Stimulated activated CD8-positive, alpha-beta memory T cell treated with anti-CD3 and anti-CD28 coated beads, Interleukin-4, amount 100 ng/mL, for 1 hour (primary cell): ENCODE data around the gene ENTPD6.
"Not testable (repeated sequence)": the region's sequence is repeated elsewhere in the genome, so short reads cannot be mapped to it uniquely, and the experiment has no call there.

Experiments
- DNase-seq, 2 donors: peaks; one replicate each; pipeline ENCODE4 v3.0.0-alpha.2; 2020; ENCODE audit warnings: low read depth in 2 of 2, low spot score in 1 of 2

The ENTPD6 gene

GRCh38 chr20:25254986-25255680 is 59.6 kb downstream of the ENTPD6 start:
- DNase-seq, result no peak

DNA sequence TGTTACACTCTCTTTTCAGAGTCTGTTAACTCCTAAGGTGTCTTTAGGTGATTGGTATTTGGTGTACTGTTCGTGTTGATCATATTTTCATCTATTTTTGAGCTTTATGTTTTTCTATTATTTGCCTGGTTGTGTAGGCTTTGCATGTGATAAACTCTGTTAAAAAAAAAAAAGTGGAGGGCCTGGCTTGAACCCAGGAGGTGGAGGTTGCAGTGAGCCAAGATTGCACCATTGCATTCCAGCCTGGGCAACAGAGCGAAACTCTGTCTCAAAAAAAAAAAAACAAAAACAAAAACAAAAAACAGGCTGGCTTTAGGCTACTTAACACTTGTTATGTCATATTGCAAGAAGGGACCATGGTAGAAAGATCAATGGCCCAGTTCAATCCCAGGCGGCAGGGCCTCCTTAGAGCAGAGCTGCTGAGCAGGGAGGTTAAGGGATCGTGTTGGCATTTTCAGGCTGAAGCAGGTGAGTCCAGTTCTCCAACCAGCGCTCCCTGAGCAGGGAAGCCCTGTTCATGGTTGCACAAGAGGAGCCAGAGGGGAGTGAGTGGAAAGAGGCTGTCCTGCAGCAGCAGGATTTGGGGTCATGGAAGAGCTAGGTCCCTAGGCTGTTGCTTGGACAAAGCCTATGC is 60.8 kb downstream of the ENTPD6 start:
- no peak for DNase-seq

DNA sequence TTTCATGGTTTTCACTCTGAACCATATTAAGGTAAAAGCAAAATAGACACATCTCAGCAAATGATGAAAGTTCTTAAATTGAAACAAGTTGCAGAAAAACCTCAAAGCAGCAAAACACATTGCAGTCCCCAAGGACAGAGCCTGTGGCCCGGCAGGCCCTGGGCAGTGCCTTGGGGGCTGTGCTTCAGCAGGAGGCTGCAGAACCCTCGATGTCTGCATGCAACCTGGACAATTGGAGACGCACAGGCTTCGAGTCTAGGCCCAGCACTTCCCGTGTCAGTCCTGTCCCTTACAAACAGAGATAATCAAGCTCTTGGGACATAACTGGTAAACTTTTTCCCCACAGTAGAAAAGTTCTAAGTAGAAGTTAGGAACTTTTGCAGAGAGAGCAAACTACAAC is 61.6 kb downstream of the ENTPD6 start:
- no peak for DNase-seq

DNA sequence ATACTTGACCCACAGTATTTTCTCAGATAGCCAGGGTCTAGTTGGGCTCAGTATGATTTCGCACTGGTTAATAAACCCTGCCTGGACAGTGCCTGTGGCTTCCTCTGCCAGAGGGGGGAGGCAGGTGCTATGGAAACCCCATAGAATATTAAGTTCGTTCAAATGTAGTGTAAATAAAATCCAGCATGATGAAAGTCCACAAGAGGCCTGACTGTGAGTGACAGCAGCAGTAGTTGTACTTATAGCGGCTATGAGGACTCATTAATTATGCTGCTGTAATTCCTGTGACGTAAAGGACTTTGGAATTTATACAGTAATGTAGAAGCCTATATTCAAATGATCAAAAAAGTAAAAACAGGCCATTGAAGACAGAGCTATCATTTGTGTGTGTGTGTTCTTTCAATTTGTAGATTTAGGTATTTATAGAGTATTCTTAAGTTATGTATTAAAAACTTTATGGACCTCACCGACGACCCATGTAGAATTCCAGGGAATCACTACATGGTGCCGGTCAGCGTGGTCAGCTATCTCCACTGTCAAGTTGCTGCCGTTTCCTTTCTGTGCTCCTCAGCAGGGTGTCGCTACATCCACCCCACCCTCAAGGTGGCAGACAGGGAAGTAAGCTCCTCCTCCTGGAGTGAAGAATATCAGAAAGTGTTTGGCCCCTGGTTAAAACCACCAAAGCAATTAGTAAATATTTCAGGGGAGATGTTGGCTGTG is 62.4 kb downstream of the ENTPD6 start:
- no peak for DNase-seq

DNA sequence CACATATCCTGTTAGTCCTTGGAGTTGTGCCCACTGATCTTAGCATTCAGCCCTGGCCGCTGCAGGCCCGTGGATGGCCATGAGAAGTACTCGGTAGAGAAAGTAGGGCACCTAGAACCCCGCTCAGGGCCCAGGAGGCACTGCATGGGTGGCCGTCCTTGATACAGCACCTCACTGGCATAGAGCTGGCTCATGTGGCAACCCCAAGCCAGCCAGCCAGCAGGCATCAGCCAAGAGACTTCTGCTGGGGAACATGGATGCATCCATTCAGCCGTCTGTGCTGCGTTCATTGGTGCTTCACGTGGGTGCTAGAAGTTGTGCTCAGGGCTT is 62.9 kb downstream of the ENTPD6 start:
- no peak for DNase-seq

DNA sequence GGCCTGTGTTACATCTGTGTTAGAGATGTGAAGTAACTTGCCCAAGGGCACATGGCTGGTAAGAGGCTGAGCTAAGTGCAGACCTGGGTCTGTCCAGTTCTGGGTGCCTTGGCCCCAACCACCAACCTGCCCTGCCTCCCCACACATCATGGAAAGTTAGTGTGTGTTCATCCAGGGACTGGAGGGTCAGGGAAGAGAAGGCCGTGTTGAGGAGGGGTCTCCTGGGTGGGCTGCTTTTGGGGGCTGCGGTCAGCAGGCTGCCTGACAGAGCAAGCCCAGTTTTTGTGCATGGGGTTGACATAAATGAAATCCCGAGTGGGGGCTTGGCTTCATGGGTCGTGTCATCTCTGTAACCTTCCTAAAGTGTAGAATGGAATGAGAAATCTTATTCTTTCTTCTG is 63.3 kb downstream of the ENTPD6 start:
- no peak for DNase-seq

GRCh38 chr20:25259358-25259757 is 63.8 kb downstream of the ENTPD6 start:
- DNase-seq, result no peak

DNA sequence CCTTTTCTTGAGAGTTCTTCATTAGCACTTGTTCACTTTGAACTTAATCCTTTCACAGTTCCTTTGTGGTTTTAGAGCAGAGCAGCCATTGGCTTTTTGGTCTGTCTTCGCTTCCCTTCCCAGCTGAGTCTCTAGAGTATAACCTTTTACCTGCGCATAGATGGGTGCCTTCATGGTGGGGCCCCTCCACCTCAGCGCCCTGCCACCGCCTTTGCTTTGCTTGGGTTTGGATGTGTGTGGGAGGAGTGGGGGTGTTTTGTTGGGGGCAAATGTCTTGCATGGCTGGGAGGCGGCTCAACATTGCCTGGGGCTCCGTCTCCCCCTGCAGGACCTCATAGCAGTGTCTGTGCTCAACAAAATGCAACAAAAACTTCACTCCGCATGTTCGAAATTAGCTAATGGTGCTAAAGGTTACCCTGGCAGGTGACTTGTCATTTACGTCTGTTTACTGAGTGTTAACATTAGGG is 64.3 kb downstream of the ENTPD6 start:
- no peak for DNase-seq

GRCh38 chr20:25260770-25261437 is 65.4 kb downstream of the ENTPD6 start:
- not testable (repeated sequence) for DNase-seq

GRCh38 chr20:25269057-25269832 is 73.7 kb downstream of the ENTPD6 start:
- DNase-seq, result no peak

DNA sequence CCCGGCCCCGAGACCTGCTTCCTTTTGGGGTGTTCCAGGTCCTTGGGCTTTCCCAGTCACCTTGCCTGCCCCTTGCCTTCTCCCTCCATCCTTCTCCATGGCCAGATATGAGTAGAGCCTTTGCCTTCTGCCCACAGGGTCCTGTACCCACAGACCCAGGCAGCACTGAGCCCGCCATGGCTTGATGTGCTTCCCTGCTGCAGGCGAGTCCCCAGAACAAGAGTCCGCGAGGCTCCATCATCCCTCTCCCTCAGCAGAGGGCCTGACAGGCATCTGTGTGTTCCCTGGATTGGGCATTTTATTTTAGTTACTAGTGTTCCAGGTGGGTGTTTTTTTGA is 74.3 kb downstream of the ENTPD6 start:
- DNase-seq, result no peak

DNA sequence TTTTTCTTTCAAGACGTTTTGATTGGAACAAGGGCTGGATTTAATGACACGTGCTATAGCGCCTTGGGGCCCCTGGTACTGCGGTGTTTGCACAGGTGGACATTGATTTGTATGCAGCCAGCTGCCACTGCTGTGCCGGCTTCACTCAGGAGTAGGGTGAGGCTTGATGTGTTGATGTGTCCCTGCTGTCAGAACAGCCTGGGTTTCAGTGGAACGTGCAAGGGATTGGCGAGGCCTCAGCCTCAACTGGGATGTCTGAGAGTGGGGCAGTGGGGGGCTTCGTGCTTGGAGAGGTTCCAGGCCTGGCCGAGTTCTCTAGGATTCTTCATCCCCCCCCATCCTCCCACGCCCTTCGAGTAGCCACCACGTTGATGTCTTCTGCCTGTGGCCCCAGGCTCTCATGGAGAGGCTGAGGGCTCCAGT is 75.3 kb downstream of the ENTPD6 start:
- DNase-seq, result no peak

DNA sequence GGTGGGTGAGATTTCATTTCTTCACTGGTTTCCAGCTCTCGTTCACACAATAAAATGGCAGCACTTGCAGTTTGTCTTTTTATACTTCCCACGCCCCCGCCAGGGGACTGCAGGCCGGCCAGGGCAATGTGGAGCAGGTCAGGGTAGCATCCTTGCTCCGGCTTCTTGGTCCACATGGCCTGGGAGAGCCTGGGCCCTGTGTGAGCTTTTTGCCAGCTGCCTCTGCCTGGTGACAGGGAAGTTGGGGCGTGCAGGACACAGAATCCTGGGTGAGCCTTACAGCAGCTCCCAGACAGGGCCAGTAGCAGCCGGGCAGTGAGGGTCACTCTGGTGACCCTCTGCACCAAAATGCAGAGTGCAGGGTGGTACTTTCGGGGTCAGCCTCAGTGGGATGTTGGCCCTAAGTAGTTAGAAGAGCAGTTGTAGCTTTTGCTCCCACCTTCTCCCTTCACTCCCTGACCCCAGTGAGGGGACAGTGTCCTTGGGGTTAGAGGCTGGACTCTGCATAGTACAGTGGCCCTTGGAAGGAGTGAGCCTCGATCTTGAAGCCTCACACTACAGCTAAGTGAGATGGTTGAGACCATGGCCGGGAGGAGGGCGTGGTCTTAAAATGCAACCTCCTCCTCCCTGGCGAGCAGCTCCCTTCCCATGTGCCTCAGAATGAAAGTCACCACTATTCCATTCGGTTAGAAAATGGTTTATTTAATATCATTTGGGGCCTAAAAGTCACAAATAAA is 76.1 kb downstream of the ENTPD6 start:
- DNase-seq, result no peak

GRCh38 chr20:25272223-25273000 is 76.9 kb downstream of the ENTPD6 start:
- no peak for DNase-seq

DNA sequence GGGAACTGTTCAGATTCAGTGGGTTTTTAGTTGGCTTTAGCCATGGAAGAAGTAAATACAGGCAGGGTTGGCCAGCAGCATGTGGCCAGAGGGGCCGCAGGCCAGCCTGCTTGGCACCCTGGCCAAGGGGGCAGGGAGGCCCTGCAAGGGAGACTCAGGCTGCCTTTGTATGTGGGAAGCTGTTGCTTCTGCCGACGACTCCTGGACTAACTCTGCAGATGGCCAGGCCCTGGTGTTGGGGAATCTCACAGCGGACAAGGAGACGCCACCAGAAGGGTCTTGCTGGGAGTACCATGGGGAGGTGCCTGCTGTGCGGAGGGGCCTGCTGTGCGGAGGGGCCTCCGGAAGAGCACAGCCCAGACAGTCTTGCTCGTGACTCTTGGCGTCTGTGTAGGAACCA is 77.5 kb downstream of the ENTPD6 start:
- no peak for DNase-seq

DNA sequence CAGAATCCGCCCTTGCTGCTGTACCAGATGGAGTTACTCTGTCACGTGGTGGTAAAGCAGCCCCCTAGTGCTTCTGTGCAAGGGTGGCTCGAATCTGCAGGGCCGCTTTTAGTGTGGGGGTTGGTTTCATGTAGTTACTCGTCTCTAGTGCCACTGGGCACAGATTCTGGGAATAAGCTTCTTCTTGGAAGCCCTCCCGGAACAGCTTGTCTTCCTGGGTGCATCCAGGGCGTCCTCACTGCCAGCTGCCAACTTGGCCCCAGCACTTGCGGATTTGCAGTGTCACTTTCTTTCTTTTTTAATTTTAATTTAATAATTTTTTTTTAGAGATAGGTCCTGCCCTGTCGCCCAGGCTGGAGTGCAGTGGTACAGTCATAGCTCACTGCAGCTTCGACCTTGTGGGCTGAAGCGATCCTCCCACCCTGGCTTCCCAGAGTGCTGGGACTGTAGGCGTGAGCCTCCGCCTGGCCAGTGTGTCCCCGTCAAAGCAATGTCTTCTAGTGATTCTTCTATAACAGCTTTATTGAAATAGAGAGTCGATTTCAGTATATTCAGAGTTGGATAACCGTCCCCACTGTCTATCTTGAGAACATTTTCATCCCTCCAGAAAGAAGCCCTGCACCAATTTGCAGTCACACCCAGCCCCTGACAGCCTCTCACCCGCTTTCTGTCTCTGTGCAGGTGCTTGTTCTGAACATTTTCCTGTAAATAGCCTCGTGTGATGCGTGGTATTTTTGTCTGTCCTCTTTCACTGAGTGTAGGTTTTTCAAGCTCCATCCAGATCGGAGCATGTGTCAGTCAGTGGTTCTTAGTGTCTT is 78.2 kb downstream of the ENTPD6 start:
- DNase-seq, result no peak

DNA sequence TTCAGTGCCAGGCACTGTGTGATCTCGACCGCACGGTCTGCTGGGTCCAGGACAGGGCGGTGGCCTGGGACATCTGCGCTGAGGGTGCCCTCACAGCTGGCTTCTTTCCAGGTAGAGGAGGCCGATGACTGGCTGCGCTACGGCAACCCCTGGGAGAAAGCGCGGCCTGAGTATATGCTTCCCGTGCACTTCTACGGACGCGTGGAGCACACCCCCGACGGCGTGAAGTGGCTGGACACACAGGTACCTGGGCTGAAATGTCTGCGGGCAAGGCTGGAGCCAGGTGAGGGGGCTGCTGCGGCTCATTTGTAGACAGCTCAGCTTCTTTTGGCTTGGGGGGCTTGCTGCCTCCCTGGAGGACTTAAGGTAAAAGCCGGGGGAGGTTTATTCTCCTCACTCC is 79.0 kb downstream of the ENTPD6 start:
- no peak for DNase-seq

- no peak for DNase-seq
These were observed 79.6 kb downstream of the ENTPD6 start for GRCh38 chr20:25274891-25275812.
